Measurements from ENCODE around the gene MAP3K7. TPM values are rescaled to one million over a fixed set of nuclear protein-coding genes. Genes with fewer than 3 reads are reported as not detected.

MAP3K7 gene
- total RNA-seq, 1 donor from 2014 or later: 91.9 TPM

DNA sequence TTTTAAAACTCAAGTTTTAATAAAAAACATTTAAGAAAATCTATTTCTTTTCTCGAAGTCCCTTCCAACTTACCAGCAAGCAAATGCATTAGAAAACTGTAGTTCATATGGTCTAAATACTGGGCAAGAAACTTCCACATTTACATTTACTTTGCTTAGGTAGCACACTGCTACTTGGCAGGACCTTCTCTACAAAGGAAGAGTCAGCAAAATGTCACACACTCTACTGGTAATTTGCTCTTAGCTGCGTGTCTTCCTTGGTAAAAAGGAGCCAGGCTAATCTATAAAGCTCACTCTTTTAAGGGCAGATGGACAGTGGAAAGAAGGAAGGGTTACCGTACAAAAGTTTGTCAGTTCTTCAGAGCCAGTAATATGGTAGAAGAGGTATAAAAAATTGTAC lies 45.7 kb downstream of the MAP3K7 start:
- Mint-ChIP-seq H3K9me3 (no peaks in the 10 kb centered on the region), H3K4me1 (peaks cover 17% of the 10 kb centered on the region), H3K27me3 (ENCODE audit: insufficient read depth, low read depth) (no peaks in the 10 kb centered on the region), H3K27ac (no peak overlapping the region), H3K4me3 (no peak overlapping the region), H3K36me3 (peaks cover 21% of the 10 kb centered on the region)
- H3K36me3 ChIP-seq: peaks cover 13% of the 10 kb centered on the region
- H3K4me1 ChIP-seq: no peaks in the 10 kb centered on the region
- H3K79me2 ChIP-seq (ENCODE audit: low read depth): no peaks in the 10 kb centered on the region
- H4K20me1 ChIP-seq (ENCODE audit: low read depth): no peaks in the 10 kb centered on the region
- no peak for DNase-seq (ENCODE audit: low spot score)
- H3K9ac ChIP-seq: no peak overlapping the region
- no peaks in the 10 kb centered on the region for H3K9me3 ChIP-seq (ENCODE audit: low read depth)
- no peak overlapping the region for H3K4me2 ChIP-seq
- no peak for TF ChIP-seq EZH2 (IDR thresholded peaks at IDR 0.05)
- TF ChIP-seq, protein P1, sequence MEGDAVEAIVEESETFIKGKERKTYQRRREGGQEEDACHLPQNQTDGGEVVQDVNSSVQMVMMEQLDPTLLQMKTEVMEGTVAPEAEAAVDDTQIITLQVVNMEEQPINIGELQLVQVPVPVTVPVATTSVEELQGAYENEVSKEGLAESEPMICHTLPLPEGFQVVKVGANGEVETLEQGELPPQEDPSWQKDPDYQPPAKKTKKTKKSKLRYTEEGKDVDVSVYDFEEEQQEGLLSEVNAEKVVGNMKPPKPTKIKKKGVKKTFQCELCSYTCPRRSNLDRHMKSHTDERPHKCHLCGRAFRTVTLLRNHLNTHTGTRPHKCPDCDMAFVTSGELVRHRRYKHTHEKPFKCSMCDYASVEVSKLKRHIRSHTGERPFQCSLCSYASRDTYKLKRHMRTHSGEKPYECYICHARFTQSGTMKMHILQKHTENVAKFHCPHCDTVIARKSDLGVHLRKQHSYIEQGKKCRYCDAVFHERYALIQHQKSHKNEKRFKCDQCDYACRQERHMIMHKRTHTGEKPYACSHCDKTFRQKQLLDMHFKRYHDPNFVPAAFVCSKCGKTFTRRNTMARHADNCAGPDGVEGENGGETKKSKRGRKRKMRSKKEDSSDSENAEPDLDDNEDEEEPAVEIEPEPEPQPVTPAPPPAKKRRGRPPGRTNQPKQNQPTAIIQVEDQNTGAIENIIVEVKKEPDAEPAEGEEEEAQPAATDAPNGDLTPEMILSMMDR (IDR thresholded peaks at IDR 0.05): no peak
- no peak for TF ChIP-seq EZH2phosphoT487 (IDR thresholded peaks at IDR 0.05)
- H2AFZ ChIP-seq (replicated peaks): no peak overlapping the region
- no peak overlapping the region for H3K27ac ChIP-seq
- no peaks in the 10 kb centered on the region for H3K27me3 ChIP-seq
- peaks cover 20% of the 10 kb centered on the region for H3F3A ChIP-seq (ENCODE audit: low read depth)
- no peak overlapping the region for H3K4me3 ChIP-seq

DNA sequence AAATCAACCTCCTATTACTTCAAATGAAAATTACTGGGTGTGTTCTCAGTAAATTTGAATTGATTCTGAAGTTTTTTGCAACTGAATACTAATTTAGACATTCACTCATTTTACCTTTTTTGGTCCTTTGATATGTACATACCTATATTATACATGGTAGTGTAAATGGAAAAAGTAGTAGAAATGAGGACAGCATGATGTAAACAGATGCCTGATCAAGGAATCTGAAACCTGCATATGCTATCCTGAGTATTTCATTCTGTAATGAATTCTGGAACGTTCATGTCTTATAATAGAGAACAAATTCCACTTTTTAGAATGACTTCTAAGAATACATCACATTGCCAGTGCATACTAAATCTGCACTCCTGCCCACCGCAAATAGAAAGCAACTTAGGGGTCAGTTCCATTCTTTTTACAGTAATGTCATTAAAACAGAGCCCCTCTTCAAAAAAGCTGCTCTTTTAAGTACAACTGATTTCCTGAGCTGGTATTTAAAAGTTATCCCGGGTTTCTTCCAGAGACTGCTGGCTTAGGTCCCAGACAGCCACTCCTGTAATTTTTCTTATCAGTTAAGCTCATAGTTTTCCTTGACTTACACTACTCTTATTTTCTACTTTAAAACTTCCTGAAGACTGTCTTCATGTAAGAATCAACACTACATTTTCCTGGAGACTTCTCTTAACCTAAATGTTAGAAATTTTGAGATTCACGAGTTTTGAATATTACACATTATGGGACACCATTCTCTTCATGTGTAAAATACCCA lies 48.4 kb downstream of the MAP3K7 start:
- Mint-ChIP-seq H3K36me3 (peaks cover 5% of the 10 kb centered on the region), H3K27ac (peak overlapping the region; percentile 15), H3K27me3 (ENCODE audit: insufficient read depth, low read depth) (no peaks in the 10 kb centered on the region), H3K4me3 (no peak overlapping the region), H3K9me3 (no peaks in the 10 kb centered on the region), H3K4me1 (peaks cover 17% of the 10 kb centered on the region)
- Histone ChIP-seq H4K20me1 (ENCODE audit: low read depth) (no peaks in the 10 kb centered on the region), H3K4me1 (peaks cover 5% of the 10 kb centered on the region), H3K79me2 (ENCODE audit: low read depth) (no peaks in the 10 kb centered on the region), H2AFZ (replicated peaks) (no peak overlapping the region), H3K9ac (no peak overlapping the region), H3K36me3 (no peaks in the 10 kb centered on the region), H3F3A (ENCODE audit: low read depth) (peaks cover 16% of the 10 kb centered on the region), H3K27ac (no peak overlapping the region), H3K27me3 (no peaks in the 10 kb centered on the region), H3K4me2 (no peak overlapping the region), H3K4me3 (no peak overlapping the region), H3K9me3 (ENCODE audit: low read depth) (no peaks in the 10 kb centered on the region)
- TF ChIP-seq, protein P1 (IDR thresholded peaks at IDR 0.05): no peak
- TF ChIP-seq EZH2 (IDR thresholded peaks at IDR 0.05): no peak
- no peak for TF ChIP-seq EZH2phosphoT487 (IDR thresholded peaks at IDR 0.05)
- DNase-seq (ENCODE audit: low spot score): no peak

DNA sequence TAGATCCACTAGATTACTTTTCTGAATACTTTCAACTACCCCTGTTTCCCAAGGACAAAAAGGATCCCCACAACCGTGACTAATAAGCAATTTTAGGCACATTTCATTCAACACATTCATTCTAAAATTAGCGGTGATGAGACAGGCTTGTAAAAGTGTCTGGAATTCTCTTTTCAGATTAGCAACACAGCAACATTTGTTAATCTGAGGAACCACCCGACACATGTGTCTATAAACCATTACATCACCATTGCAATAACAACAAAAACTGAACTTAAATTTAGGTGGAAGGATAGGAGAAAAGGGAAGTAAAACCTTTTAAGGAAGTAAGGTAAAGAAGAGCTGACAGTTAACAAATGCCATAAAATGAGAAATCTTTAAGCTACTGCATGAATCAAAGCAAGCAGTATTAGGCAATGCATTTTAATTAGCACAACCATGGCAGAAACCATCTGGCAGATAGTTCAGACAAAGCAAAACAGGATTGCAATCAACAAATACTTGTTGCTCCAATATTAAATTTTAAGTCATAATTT lies 49.1 kb downstream of the MAP3K7 start:
- no peaks in the 10 kb centered on the region for H4K20me1 ChIP-seq (ENCODE audit: low read depth)
- H3K36me3 Mint-ChIP-seq: peaks cover under 1% of the 10 kb centered on the region
- no peaks in the 10 kb centered on the region for H3K9me3 Mint-ChIP-seq
- H3F3A ChIP-seq (ENCODE audit: low read depth): peaks cover 17% of the 10 kb centered on the region
- peaks cover 5% of the 10 kb centered on the region for H3K4me1 ChIP-seq
- no peak overlapping the region for H3K4me2 ChIP-seq
- TF ChIP-seq EZH2 (IDR thresholded peaks at IDR 0.05) (no peak), EZH2phosphoT487 (IDR thresholded peaks at IDR 0.05) (no peak)
- TF ChIP-seq, protein P1 (IDR thresholded peaks at IDR 0.05): no peak
- no peaks in the 10 kb centered on the region for H3K27me3 ChIP-seq
- no peaks in the 10 kb centered on the region for H3K9me3 ChIP-seq (ENCODE audit: low read depth)
- peak overlapping the region; percentile 42 for H3K27ac ChIP-seq
- no peak for DNase-seq (ENCODE audit: low spot score)
- no peak overlapping the region for H3K4me3 Mint-ChIP-seq
- H3K27me3 Mint-ChIP-seq (ENCODE audit: insufficient read depth, low read depth): no peaks in the 10 kb centered on the region
- peaks cover 22% of the 10 kb centered on the region for H3K4me1 Mint-ChIP-seq
- H3K79me2 ChIP-seq (ENCODE audit: low read depth): no peaks in the 10 kb centered on the region
- H3K36me3 ChIP-seq: no peaks in the 10 kb centered on the region
- H2AFZ ChIP-seq (replicated peaks): no peak overlapping the region
- no peak overlapping the region for H3K9ac ChIP-seq
- no peak overlapping the region for H3K4me3 ChIP-seq
- no peak overlapping the region for H3K27ac Mint-ChIP-seq

All from neural progenitor cell (in vitro differentiated cells).